GM23248 (cell line): ENCODE results near the gene SLC12A4. TPM values are rescaled to one million over a fixed set of nuclear protein-coding genes. Genes with fewer than 3 reads are reported as not detected.

ENCODE experiments used
- DNase-seq: peaks from one replicate; pipeline ENCODE4 v3.0.0-alpha.2; 2015
- H2AFZ ChIP-seq: fragments of 200-600 bp; sonication (generic); 2 replicates; pipeline ENCODE4 v1.6.1; 2016; ENCODE audit warnings: antibody characterized with exemption
- H3F3A ChIP-seq: fragments of 200-600 bp; sonication (generic); 2 replicates; pipeline ENCODE4 v1.6.1; 2016; ENCODE audit warnings: mild to moderate bottlenecking, antibody characterized with exemption, mixed run types; ENCODE audit not compliant: insufficient read depth
- H3K27ac ChIP-seq: fragments of 200-600 bp; sonication (generic); 2 replicates; pipeline ENCODE4 v1.5.1; 2016; ENCODE audit warnings: mild to moderate bottlenecking
- H3K27me3 ChIP-seq: fragments of 200-600 bp; sonication (generic); replicated peaks from 2 replicates; pipeline ENCODE4 v1.6.1; 2016; ENCODE audit warnings: mild to moderate bottlenecking; ENCODE audit not compliant: insufficient read depth
- H3K36me3 ChIP-seq: fragments of 200-600 bp; sonication (generic); 2 replicates; pipeline ENCODE4 v1.6.1; 2016; ENCODE audit warnings: low read depth, mild to moderate bottlenecking
- H3K4me1 ChIP-seq: fragments of 200-600 bp; sonication (generic); 2 replicates; pipeline ENCODE4 v1.6.1; 2016; ENCODE audit warnings: mild to moderate bottlenecking; ENCODE audit not compliant: insufficient read depth
- H3K4me2 ChIP-seq: fragments of 200-600 bp; sonication (generic); one replicate; pipeline ENCODE4 v1.6.1; 2016; ENCODE audit warnings: mild to moderate bottlenecking; ENCODE audit not compliant: unreplicated experiment
- H3K4me3 ChIP-seq: fragments of 200-600 bp; sonication (generic); 2 replicates; pipeline ENCODE4 v1.5.1; 2016; ENCODE audit warnings: mild to moderate bottlenecking
- H3K79me2 ChIP-seq: fragments of 200-600 bp; sonication (generic); 2 replicates; pipeline ENCODE4 v1.6.1; 2016; ENCODE audit warnings: mild to moderate bottlenecking; ENCODE audit not compliant: insufficient read depth
- H3K9ac ChIP-seq: fragments of 200-600 bp; sonication (generic); 2 replicates; pipeline ENCODE4 v1.6.1; 2016; ENCODE audit warnings: mild to moderate bottlenecking
- H3K9me2 ChIP-seq: fragments of 200-600 bp; sonication (generic); 2 replicates; pipeline ENCODE4 v1.6.1; 2016; ENCODE audit warnings: mixed run types, mild to moderate bottlenecking, moderate library complexity; ENCODE audit not compliant: insufficient read depth
- H3K9me3 ChIP-seq: fragments of 200-600 bp; sonication (generic); one replicate; pipeline ENCODE4 v1.6.1; 2017; ENCODE audit warnings: low read depth
- H4K20me1 ChIP-seq: fragments of 200-600 bp; sonication (generic); 2 replicates; pipeline ENCODE4 v1.6.0; 2016; ENCODE audit not compliant: insufficient read depth
- EZH2 ChIP-seq: fragments of 200-600 bp; sonication (generic); IDR thresholded peaks from 2 replicates; pipeline ENCODE4 v1.6.1; 2018; ENCODE audit warnings: antibody characterized with exemption, mild to moderate bottlenecking; ENCODE audit not compliant: insufficient read depth, poor library complexity, severe bottlenecking
- EZH2phosphoT487 ChIP-seq: fragments of 200-600 bp; sonication (generic); IDR thresholded peaks from 2 replicates; pipeline ENCODE4 v1.6.1; 2018; ENCODE audit warnings: antibody characterized with exemption, moderate library complexity, mild to moderate bottlenecking, low read depth; ENCODE audit not compliant: insufficient read depth
- WGBS, 2 experiments: methylation state at CpG; one replicate each; pipeline ENCODE4 v1.1.6; 2015 to 2017; ENCODE audit warnings: low lambda C conversion rate in 2 of 2, low coverage in 1 of 2; ENCODE audit errors: missing lambda C conversion rate in 2 of 2; 5-methylcytosine and 5-hydroxymethylcytosine counted together
- in situ Hi-C: fragments of 300-500 bp; cut with MboI; formaldehyde crosslinking; loops from 2 replicates; pipeline ENCODE4 v1.15.0; 2020
- polyA plus RNA-seq: library from polyadenylated mRNA; unstranded; fragments of >200 nt; fragmentation: Nextera tagmentation; extraction: Ambion mirVana; gene quantifications from 2 replicates; pipeline ENCODE4 v1.2.1, GENCODE V29; 2016
- total RNA-seq: library from RNA; depleted of rRNA; stranded (reverse); fragments of >200 nt; shearing (Covaris generic); gene quantifications from 2 replicates; pipeline ENCODE4 v1.2.3, GENCODE V29; 2014

The SLC12A4 gene
- total and polyA plus RNA-seq, 2 experiments from 2014 or later, result 63.0 to 101 TPM

- in situ Hi-C loops, result no loop called here
- H3K4me2 ChIP-seq, result no peak overlapping the region
- no peaks in the 10 kb centered on the region for H4K20me1 ChIP-seq
- H2AFZ ChIP-seq, result no peak overlapping the region
- no peaks in the 10 kb centered on the region for H3F3A ChIP-seq
- H3K4me1 ChIP-seq, result no peaks in the 10 kb centered on the region
- no peak overlapping the region for H3K4me3 ChIP-seq
- TF ChIP-seq EZH2, result no peak
- no peak for TF ChIP-seq EZH2phosphoT487
- H3K9me3 ChIP-seq, result no peaks in the 10 kb centered on the region
- no peaks in the 10 kb centered on the region for H3K36me3 ChIP-seq
- WGBS, 2 experiments, result 75 to 83% methylated on average over 11 of the region's 11 CpGs
- no peaks in the 10 kb centered on the region for H3K9me2 ChIP-seq
- no peaks in the 10 kb centered on the region for H3K79me2 ChIP-seq
- no peak overlapping the region for H3K27ac ChIP-seq
- no peak for DNase-seq
- no peak overlapping the region for H3K9ac ChIP-seq
- no peaks in the 10 kb centered on the region for H3K27me3 ChIP-seq
These were observed 19.2 kb upstream of the SLC12A4 start for GRCh38 chr16:67987460-67988160.

- H4K20me1 ChIP-seq, result no peaks in the 10 kb centered on the region
- no peaks in the 10 kb centered on the region for H3F3A ChIP-seq
- WGBS, 2 experiments, result 89 to 90% methylated on average over 5 of the region's 5 CpGs
- H3K27ac ChIP-seq, result no peak overlapping the region
- no peak overlapping the region for H3K9ac ChIP-seq
- H3K4me3 ChIP-seq, result no peak overlapping the region
- no peaks in the 10 kb centered on the region for H3K79me2 ChIP-seq
- H2AFZ ChIP-seq, result no peak overlapping the region
- no peaks in the 10 kb centered on the region for H3K27me3 ChIP-seq
- DNase-seq, result no peak
- in situ Hi-C loops, result no loop called here
- no peaks in the 10 kb centered on the region for H3K9me2 ChIP-seq
- no peaks in the 10 kb centered on the region for H3K36me3 ChIP-seq
- no peak overlapping the region for H3K4me2 ChIP-seq
- TF ChIP-seq EZH2 (no peak), EZH2phosphoT487 (no peak)
- no peaks in the 10 kb centered on the region for H3K4me1 ChIP-seq
- H3K9me3 ChIP-seq, result no peaks in the 10 kb centered on the region
These were observed 18.5 kb upstream of the SLC12A4 start for GRCh38 chr16:67986949-67987348.

GRCh38 chr16:67982011-67982696, 13.7 kb upstream of the SLC12A4 start:
- in situ Hi-C loops, result no loop called here
- H3K9me2 ChIP-seq, result no peaks in the 10 kb centered on the region
- H3K4me2 ChIP-seq, result no peak overlapping the region
- no peak overlapping the region for H3K27ac ChIP-seq
- TF ChIP-seq EZH2phosphoT487 (no peak), EZH2 (no peak)
- WGBS, 2 experiments, result 91 to 94% methylated on average over 32 to 49 of the region's 49 CpGs
- no peak for DNase-seq
- H3K9ac ChIP-seq, result no peak overlapping the region
- no peak overlapping the region for H3K4me3 ChIP-seq
- no peaks in the 10 kb centered on the region for H3K4me1 ChIP-seq
- no peaks in the 10 kb centered on the region for H3K79me2 ChIP-seq
- H3K27me3 ChIP-seq, result no peaks in the 10 kb centered on the region
- H3K36me3 ChIP-seq, result no peaks in the 10 kb centered on the region
- H2AFZ ChIP-seq, result no peak overlapping the region
- H3K9me3 ChIP-seq, result no peaks in the 10 kb centered on the region
- H3F3A ChIP-seq, result no peaks in the 10 kb centered on the region
- no peaks in the 10 kb centered on the region for H4K20me1 ChIP-seq

GRCh38 chr16:67979955-67980678, 11.7 kb upstream of the SLC12A4 start, which contains the start of gene DPEP3:
Gene DPEP3 (minus strand): TSS chr16:67980499. CDS start chr16:67980380, 119 bp downstream.
- no peak for TF ChIP-seq EZH2phosphoT487
- H2AFZ ChIP-seq, result no peak within 1 kb of the TSS
- H3K9ac ChIP-seq, result no peak within 1 kb of the TSS
- H3K36me3 ChIP-seq, result no peaks in the 10 kb centered on the region
- H3K9me2 ChIP-seq, result no peaks in the 10 kb centered on the region
- no peaks in the 10 kb centered on the region for H3K4me1 ChIP-seq
- in situ Hi-C loops, result no loop called here
- H3K4me2 ChIP-seq, result no peak within 1 kb of the TSS
- no peaks in the 10 kb centered on the region for H3K79me2 ChIP-seq
- no peak within 1 kb of the TSS for H3K4me3 ChIP-seq
- no peaks in the 10 kb centered on the region for H3K27me3 ChIP-seq
- no peaks in the 10 kb centered on the region for H3K9me3 ChIP-seq
- H3K27ac ChIP-seq, result no peak within 1 kb of the TSS
- H3F3A ChIP-seq, result no peaks in the 10 kb centered on the region
- 56 to 65% methylated on average over 34 to 60 of the region's 62 CpGs for WGBS, 2 experiments
- no peaks in the 10 kb centered on the region for H4K20me1 ChIP-seq
- DNase-seq, result no peak
